ENCODE data around the gene KCNT1. TPM values are rescaled to one million over a fixed set of nuclear protein-coding genes. Genes with fewer than 3 reads are reported as not detected.

Gene KCNT1
- total RNA-seq, 1 experiment from 2014 or later = 0.17 TPM

GRCh38 chr9:135761150-135761844 is 59.3 kb downstream of the KCNT1 start:
- POLR2A ChIA-PET = no interaction called here
- H3K79me2 ChIP-seq (ENCODE audit: insufficient read depth, low read length) = no peaks in the 10 kb centered on the region
- no peak overlapping the region for H3K4me2 ChIP-seq (ENCODE audit: low read length)
- no peaks in the 10 kb centered on the region for H3K4me1 ChIP-seq (ENCODE audit: control insufficient read depth in 1 of 2, insufficient read depth in 2 of 2, low read length in 2 of 2)
- H3K36me3 ChIP-seq (ENCODE audit: control insufficient read depth in 1 of 2, insufficient read depth in 2 of 2, low read length in 2 of 2) = no peaks in the 10 kb centered on the region
- RAD21 ChIA-PET (ENCODE audit: low non-redundant PET in 1 of 2, low total read pairs in 2 of 2, uncharacterized antibody in 2 of 2, unreplicated experiment in 2 of 2) = no interaction called here
- no peak for ATAC-seq
- H3K4me3 ChIP-seq (replicated peaks in 1 of 2; ENCODE audit: low read depth in 1 of 2, low read length in 2 of 2) = no peak overlapping the region
- no peak for TF ChIP-seq SRF (IDR thresholded peaks at IDR 0.05; ENCODE audit: low read depth)
- peaks cover 2 to 3% of the 10 kb centered on the region in 2 experiments; a peak in 1 of 4 replicates for H3K9me3 ChIP-seq (ENCODE audit: control insufficient read depth in 1 of 2, insufficient read depth in 1 of 2, low read depth in 1 of 2, low read length in 2 of 2)
- no peak overlapping the region for H3K9ac ChIP-seq (ENCODE audit: low read length)
- CTCF ChIA-PET = no interaction called here
- no TSS peak for BruUV-seq (replicated peaks)
- no peaks in the 10 kb centered on the region for H3K27me3 ChIP-seq (ENCODE audit: insufficient read depth, low read length)
- no peak overlapping the region for H2AFZ ChIP-seq (ENCODE audit: low read depth, low read length, poor library complexity, severe bottlenecking)
- no peaks in the 10 kb centered on the region for H4K20me1 ChIP-seq (ENCODE audit: insufficient read depth)
- no peak for DNase-seq (ENCODE audit: low read depth, low spot score)
- H3K27ac ChIP-seq (ENCODE audit: low read depth, low read length) = no peak overlapping the region
- intact Hi-C loops (cut with micrococcal nuclease) = no loop called here
- H3K9me2 ChIP-seq (ENCODE audit: insufficient read depth) = no peaks in the 10 kb centered on the region

GRCh38 chr9:135761845-135762168 is 59.8 kb downstream of the KCNT1 start:
- H3K9ac ChIP-seq (ENCODE audit: low read length) = no peak overlapping the region
- no peak overlapping the region for H3K4me2 ChIP-seq (ENCODE audit: low read length)
- intact Hi-C loops (cut with micrococcal nuclease) = no loop called here
- ATAC-seq = no peak
- RAD21 ChIA-PET (ENCODE audit: low non-redundant PET in 1 of 2, low total read pairs in 2 of 2, uncharacterized antibody in 2 of 2, unreplicated experiment in 2 of 2) = no interaction called here
- peaks cover 5 to 7% of the 10 kb centered on the region in 2 experiments; a peak in 2 of 4 replicates for H3K9me3 ChIP-seq (ENCODE audit: control insufficient read depth in 1 of 2, insufficient read depth in 1 of 2, low read depth in 1 of 2, low read length in 2 of 2)
- CTCF ChIA-PET = no interaction called here
- H2AFZ ChIP-seq (ENCODE audit: low read depth, low read length, poor library complexity, severe bottlenecking) = no peak overlapping the region
- no peaks in the 10 kb centered on the region for H3K79me2 ChIP-seq (ENCODE audit: insufficient read depth, low read length)
- H3K27ac ChIP-seq (ENCODE audit: low read depth, low read length) = no peak overlapping the region
- no peaks in the 10 kb centered on the region for H3K36me3 ChIP-seq (ENCODE audit: control insufficient read depth in 1 of 2, insufficient read depth in 2 of 2, low read length in 2 of 2)
- H3K27me3 ChIP-seq (ENCODE audit: insufficient read depth, low read length) = no peaks in the 10 kb centered on the region
- no peaks in the 10 kb centered on the region for H4K20me1 ChIP-seq (ENCODE audit: insufficient read depth)
- POLR2A ChIA-PET = no interaction called here
- no peaks in the 10 kb centered on the region for H3K9me2 ChIP-seq (ENCODE audit: insufficient read depth)
- TF ChIP-seq CTCF (IDR thresholded peaks at IDR 0.05 in 2 of 3, conservative IDR thresholded peaks at IDR 0.05 in 1 of 3; ENCODE audit: borderline replicate concordance in 1 of 3, insufficient read depth in 1 of 3, low read depth in 2 of 3, low read length in 2 of 3) = no peak
- no peak for TF ChIP-seq ZNF274 (IDR thresholded peaks at IDR 0.05; ENCODE audit: low read depth, low read length)
- TF ChIP-seq TCF7L2 (IDR thresholded peaks at IDR 0.05; ENCODE audit: borderline replicate concordance, extremely low read depth, insufficient read depth, insufficient read length) = no peak
- no peak for TF ChIP-seq SIN3A (IDR thresholded peaks at IDR 0.05; ENCODE audit: low read depth)
- no peak for TF ChIP-seq EGR1 (IDR thresholded peaks at IDR 0.05; ENCODE audit: low read depth)
- TF ChIP-seq JUND (IDR thresholded peaks at IDR 0.05) = no peak
- TF ChIP-seq, protein P1, sequence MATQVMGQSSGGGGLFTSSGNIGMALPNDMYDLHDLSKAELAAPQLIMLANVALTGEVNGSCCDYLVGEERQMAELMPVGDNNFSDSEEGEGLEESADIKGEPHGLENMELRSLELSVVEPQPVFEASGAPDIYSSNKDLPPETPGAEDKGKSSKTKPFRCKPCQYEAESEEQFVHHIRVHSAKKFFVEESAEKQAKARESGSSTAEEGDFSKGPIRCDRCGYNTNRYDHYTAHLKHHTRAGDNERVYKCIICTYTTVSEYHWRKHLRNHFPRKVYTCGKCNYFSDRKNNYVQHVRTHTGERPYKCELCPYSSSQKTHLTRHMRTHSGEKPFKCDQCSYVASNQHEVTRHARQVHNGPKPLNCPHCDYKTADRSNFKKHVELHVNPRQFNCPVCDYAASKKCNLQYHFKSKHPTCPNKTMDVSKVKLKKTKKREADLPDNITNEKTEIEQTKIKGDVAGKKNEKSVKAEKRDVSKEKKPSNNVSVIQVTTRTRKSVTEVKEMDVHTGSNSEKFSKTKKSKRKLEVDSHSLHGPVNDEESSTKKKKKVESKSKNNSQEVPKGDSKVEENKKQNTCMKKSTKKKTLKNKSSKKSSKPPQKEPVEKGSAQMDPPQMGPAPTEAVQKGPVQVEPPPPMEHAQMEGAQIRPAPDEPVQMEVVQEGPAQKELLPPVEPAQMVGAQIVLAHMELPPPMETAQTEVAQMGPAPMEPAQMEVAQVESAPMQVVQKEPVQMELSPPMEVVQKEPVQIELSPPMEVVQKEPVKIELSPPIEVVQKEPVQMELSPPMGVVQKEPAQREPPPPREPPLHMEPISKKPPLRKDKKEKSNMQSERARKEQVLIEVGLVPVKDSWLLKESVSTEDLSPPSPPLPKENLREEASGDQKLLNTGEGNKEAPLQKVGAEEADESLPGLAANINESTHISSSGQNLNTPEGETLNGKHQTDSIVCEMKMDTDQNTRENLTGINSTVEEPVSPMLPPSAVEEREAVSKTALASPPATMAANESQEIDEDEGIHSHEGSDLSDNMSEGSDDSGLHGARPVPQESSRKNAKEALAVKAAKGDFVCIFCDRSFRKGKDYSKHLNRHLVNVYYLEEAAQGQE (IDR thresholded peaks at IDR 0.05; ENCODE audit: low read depth) = no peak
- TF ChIP-seq ZFX (IDR thresholded peaks at IDR 0.05) = no peak
- TF ChIP-seq ELF1 (IDR thresholded peaks at IDR 0.05; ENCODE audit: borderline replicate concordance, low read depth) = no peak
- TF ChIP-seq SRF (IDR thresholded peaks at IDR 0.05; ENCODE audit: low read depth) = no peak
- TF ChIP-seq CBX3 (IDR thresholded peaks at IDR 0.05; ENCODE audit: low read depth) = no peak
- TF ChIP-seq, protein P2, sequence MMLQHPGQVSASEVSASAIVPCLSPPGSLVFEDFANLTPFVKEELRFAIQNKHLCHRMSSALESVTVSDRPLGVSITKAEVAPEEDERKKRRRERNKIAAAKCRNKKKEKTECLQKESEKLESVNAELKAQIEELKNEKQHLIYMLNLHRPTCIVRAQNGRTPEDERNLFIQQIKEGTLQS (IDR thresholded peaks at IDR 0.05) = no peak
- TF ChIP-seq POLR2A (IDR thresholded peaks at IDR 0.05; ENCODE audit: borderline replicate concordance, extremely low read depth, insufficient read depth, insufficient read length) = no peak
- TF ChIP-seq CEBPB (IDR thresholded peaks at IDR 0.05; ENCODE audit: low read depth) = no peak
- no peak for TF ChIP-seq SP1 (IDR thresholded peaks at IDR 0.05; ENCODE audit: low read depth)
- DNase-seq (ENCODE audit: low read depth, low spot score) = no peak
- H3K4me1 ChIP-seq (ENCODE audit: control insufficient read depth in 1 of 2, insufficient read depth in 2 of 2, low read length in 2 of 2) = no peaks in the 10 kb centered on the region
- no peak overlapping the region for H3K4me3 ChIP-seq (replicated peaks in 1 of 2; ENCODE audit: low read depth in 1 of 2, low read length in 2 of 2)
- BruUV-seq (replicated peaks) = no TSS peak

All from HCT116 (cell line).